K562 (cell line): Measurements from ENCODE around the gene TDO2. TPM values are rescaled to one million over a fixed set of nuclear protein-coding genes. Genes with fewer than 3 reads are reported as not detected.

Source experiments
- CCAR2 ChIP-seq: fragments of 200-400 bp; formaldehyde crosslinking; IDR thresholded peaks from 2 replicates; pipeline ENCODE4 v1.6.1; 2017; ENCODE audit warnings: mild to moderate bottlenecking, low read depth, low read length
- FOXK1 ChIP-seq: sonication (generic); formaldehyde crosslinking; IDR thresholded peaks from 2 replicates; pipeline ENCODE4 v1.8.0; 2022; ENCODE audit warnings: missing genetic modification reagents, mild to moderate bottlenecking, borderline replicate concordance
- HMGN3 ChIP-seq: IDR thresholded peaks from 2 replicates; pipeline ENCODE4 v1.6.1; 2011; ENCODE audit warnings: borderline replicate concordance, low read depth, mild to moderate bottlenecking, mixed read lengths, low read length; ENCODE audit not compliant: insufficient read length; ENCODE audit errors: extremely low read depth
- SIN3A ChIP-seq, 2 experiments: fragments of 150-350 bp in 1 of 2; IDR thresholded peaks; 2 replicates each; pipeline ENCODE4 v1.6.1; 2011 to 2016; ENCODE audit warnings: borderline replicate concordance in 2 of 2, low read depth in 2 of 2, low read length in 2 of 2, mild to moderate bottlenecking in 2 of 2, moderate library complexity in 2 of 2; ENCODE audit not compliant: control insufficient read depth in 1 of 2
- polyA plus RNA-seq, 8 experiments: library from polyadenylated mRNA; depleted of rRNA in 4 of 8; stranded (reverse) in 5 of 8; unstranded in 3 of 8; fragments of >200 nt; fragmentation: Nextera tagmentation in 2 of 8; fragmentation: Illumina TruSeq in 1 of 8; extraction: Ambion mirVana in 2 of 8; extraction: Trizol in 1 of 8; gene quantifications; 2 replicates each; pipeline versions ENCODE4 v1.2.1 to v1.2.3, GENCODE V29; 2011 to 2014; ENCODE audit warnings: inconsistent platforms in 1 of 8, missing spikeins in 1 of 8
- total RNA-seq, 7 experiments: library from RNA; depleted of rRNA in 6 of 7; stranded (reverse); fragments of >200 nt in 6 of 7; fragmentation: Illumina TruSeq in 2 of 7; extraction: Trizol in 2 of 7; gene quantifications; 2 replicates each; pipeline versions ENCODE4 v1.2.1 to v1.2.3, GENCODE V29; 2011 to 2021; ENCODE audit warnings: low replicate concordance in 1 of 7
- TF ChIP-seq, protein P1 (sequence below): fragments of 250-450 bp; sonication (Bioruptor Pico); IDR thresholded peaks from 2 replicates; pipeline ENCODE4 v1.4.0; 2020; ENCODE audit warnings: mild to moderate bottlenecking, moderate library complexity
- TF ChIP-seq, protein P2 (sequence below): fragments of 450-650 bp; IDR thresholded peaks from 2 replicates; pipeline ENCODE4 v1.6.1; 2016; ENCODE audit warnings: antibody characterized with exemption
- TF ChIP-seq, protein P3 (sequence below): fragments of 250-450 bp; sonication (Bioruptor Pico); IDR thresholded peaks from 2 replicates; pipeline ENCODE4 v1.4.0; 2020; ENCODE audit warnings: mild to moderate bottlenecking

Gene TDO2
- total and polyA plus RNA-seq, 9 of the 15 experiments (the other 6 are each of a cell fraction or from before 2014, with no cell fraction given) = 0.09 to 0.65 (median 0.22) TPM; not detected in 2

GRCh38 chr4:155885666-155886065 lies 17.8 kb upstream of the TDO2 start (continued):
- TF ChIP-seq, protein P1, sequence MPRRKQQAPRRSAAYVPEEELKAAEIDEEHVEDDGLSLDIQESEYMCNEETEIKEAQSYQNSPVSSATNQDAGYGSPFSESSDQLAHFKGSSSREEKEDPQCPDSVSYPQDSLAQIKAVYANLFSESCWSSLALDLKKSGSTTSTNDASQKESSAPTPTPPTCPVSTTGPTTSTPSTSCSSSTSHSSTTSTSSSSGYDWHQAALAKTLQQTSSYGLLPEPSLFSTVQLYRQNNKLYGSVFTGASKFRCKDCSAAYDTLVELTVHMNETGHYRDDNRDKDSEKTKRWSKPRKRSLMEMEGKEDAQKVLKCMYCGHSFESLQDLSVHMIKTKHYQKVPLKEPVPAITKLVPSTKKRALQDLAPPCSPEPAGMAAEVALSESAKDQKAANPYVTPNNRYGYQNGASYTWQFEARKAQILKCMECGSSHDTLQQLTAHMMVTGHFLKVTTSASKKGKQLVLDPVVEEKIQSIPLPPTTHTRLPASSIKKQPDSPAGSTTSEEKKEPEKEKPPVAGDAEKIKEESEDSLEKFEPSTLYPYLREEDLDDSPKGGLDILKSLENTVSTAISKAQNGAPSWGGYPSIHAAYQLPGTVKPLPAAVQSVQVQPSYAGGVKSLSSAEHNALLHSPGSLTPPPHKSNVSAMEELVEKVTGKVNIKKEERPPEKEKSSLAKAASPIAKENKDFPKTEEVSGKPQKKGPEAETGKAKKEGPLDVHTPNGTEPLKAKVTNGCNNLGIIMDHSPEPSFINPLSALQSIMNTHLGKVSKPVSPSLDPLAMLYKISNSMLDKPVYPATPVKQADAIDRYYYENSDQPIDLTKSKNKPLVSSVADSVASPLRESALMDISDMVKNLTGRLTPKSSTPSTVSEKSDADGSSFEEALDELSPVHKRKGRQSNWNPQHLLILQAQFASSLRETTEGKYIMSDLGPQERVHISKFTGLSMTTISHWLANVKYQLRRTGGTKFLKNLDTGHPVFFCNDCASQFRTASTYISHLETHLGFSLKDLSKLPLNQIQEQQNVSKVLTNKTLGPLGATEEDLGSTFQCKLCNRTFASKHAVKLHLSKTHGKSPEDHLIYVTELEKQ (CRISPR knock-in tag) = no peak
- no peak for TF ChIP-seq HMGN3
- TF ChIP-seq, protein P2, sequence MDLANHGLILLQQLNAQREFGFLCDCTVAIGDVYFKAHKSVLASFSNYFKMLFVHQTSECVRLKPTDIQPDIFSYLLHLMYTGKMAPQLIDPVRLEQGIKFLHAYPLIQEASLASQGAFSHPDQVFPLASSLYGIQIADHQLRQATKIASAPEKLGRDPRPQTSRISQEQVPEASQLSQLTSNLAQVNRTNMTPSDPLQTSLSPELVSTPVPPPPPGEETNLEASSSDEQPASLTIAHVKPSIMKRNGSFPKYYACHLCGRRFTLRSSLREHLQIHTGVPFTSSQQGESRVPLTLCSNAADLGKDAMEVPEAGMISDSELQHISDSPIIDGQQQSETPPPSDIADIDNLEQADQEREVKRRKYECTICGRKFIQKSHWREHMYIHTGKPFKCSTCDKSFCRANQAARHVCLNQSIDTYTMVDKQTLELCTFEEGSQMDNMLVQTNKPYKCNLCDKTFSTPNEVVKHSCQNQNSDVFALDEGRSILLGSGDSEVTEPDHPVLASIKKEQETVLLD = no peak
- TF ChIP-seq, protein P3, sequence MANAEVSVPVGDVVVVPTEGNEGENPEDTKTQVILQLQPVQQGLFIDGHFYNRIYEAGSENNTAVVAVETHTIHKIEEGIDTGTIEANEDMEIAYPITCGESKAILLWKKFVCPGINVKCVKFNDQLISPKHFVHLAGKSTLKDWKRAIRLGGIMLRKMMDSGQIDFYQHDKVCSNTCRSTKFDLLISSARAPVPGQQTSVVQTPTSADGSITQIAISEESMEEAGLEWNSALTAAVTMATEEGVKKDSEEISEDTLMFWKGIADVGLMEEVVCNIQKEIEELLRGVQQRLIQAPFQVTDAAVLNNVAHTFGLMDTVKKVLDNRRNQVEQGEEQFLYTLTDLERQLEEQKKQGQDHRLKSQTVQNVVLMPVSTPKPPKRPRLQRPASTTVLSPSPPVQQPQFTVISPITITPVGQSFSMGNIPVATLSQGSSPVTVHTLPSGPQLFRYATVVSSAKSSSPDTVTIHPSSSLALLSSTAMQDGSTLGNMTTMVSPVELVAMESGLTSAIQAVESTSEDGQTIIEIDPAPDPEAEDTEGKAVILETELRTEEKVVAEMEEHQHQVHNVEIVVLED (CRISPR knock-in tag) = no peak
- TF ChIP-seq FOXK1 = no peak
- no peak for TF ChIP-seq SIN3A (IDR thresholded peaks at IDR 0.05; ENCODE audit: borderline replicate concordance in 2 of 2, control insufficient read depth in 1 of 2, low read depth in 2 of 2, low read length in 2 of 2)
- TF ChIP-seq CCAR2 = no peak
